CD4-positive, alpha-beta T cell treated with Interleukin-10 for 1 hour (primary cell): ENCODE data around the gene KCNIP1.

Experiments used
- DNase-seq: peaks from one replicate; pipeline ENCODE4 v3.0.0-alpha.2; 2020

Gene KCNIP1

GRCh38 chr5:170603578-170604565, 100.1 kb downstream of the KCNIP1 start:
- DNase-seq: peak; percentile 6

DNA sequence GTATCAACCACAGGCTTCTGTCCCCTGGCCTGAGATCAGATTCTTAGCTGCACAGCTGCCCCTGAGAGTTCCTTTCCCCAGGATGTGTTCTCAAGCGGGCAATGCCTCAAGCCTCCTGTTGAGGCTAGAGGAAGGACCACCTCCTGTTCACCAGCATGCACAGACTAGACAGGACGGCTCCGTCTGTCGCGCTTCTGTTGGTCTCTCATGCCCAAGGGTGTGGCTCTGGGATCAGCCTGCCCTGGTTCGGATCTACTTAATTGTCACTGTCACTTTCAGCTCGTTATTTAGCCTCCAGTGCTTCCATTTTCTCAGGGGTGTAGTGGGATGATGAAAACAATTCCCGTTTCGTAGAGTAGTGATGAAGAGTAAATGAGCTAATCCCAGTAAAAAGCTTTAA, 103.1 kb downstream of the KCNIP1 start:
- DNase-seq: no peak

DNA sequence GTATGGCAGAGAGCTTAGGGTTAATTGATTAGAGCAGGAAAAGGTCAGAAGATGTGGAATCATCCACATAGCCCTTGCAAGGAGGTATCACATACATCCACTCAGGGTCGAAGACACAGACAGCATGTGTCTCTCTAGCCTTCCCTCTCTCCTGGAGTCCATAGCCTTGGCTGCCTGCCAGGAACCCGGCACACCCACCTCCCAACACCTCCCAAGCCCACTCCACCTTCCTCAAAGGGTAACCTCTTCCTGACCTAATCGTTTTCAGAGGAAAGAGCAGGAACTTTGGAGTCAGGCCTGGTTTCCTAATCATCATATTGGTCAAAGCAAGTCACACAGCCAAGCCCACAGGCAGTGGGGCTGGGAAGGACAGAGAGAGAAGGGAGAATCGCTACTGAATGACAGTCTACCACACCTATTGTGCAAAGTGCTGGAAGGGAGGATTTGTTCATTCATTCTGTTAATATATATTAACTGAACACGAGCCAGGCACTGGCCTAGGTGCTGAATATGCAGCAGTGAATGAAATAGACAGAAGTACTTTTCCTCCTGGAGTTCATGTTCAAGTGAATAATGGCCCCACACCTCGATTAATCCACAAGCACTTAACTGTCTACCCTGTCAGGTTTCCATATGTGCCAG, 107.8 kb downstream of the KCNIP1 start:
- DNase-seq: no peak

GRCh38 chr5:170612256-170612678, 108.4 kb downstream of the KCNIP1 start:
- no peak for DNase-seq

DNA sequence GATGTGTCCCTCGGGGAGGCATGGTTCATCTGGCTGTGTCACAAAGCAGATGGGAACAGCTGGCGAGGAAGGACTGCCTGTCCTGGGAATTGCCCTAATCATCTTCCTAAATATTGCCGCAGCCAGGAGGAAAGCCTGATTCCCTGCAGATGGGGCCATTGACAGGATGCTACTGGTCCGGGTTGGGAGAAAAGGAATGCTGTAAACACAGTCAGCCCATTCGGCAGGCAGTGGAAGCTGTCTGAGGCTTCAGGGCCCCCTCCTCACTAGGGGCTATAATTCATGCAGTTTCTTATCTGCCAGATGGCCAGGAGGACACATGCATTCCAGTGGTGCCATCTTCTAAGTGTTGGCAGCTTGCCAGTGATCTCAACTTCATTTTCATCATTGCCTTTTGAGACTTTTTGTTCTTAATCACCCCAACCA, 110.3 kb downstream of the KCNIP1 start:
- no peak for DNase-seq

GRCh38 chr5:170614720-170615119, 110.9 kb downstream of the KCNIP1 start:
- no peak for DNase-seq

DNA sequence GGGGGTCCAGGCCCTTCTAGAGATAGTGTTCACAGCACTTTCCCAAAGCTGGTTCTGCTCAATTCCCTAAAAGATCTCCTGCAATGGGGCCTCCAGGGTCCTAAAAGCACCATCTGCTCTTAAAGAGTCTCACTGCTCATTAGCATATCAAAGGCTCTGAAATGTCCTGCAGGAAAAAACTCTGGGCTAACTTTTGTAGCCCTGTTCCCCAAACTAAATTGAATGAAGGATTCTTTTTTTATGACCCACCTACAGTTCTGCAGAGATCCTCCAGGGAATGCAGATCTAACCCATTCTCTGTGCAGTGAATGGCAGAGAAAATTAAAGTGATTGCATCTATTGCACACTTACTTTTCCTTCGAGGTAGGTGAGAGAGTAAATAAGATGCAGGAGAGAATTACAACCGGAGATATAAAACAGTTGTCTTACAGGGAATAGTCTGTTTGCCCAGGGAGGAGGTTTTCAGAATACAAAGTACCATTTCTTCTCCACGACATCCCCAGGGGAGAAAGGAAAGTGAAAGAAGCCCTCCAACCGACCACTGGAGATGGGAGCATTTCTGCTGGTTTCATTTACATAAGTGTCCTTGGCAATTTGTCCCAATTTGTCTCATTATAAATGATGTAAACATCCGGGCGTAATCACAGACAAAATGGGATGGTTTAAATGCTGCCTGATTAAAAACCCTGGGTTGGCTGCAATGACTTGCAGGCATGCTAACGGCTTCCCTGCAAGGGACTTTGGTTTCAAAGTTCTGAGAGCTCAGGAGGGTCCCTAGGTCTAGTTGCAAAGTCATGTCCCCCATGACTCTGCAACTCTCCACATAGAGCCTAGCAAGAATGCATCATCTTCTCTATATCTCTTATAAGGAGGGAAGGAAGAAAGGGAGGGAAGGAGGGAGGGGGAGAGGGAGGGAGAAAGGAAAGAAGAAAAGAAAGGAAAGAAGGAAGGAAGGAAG, 114.0 kb downstream of the KCNIP1 start:
- DNase-seq: no peak

DNA sequence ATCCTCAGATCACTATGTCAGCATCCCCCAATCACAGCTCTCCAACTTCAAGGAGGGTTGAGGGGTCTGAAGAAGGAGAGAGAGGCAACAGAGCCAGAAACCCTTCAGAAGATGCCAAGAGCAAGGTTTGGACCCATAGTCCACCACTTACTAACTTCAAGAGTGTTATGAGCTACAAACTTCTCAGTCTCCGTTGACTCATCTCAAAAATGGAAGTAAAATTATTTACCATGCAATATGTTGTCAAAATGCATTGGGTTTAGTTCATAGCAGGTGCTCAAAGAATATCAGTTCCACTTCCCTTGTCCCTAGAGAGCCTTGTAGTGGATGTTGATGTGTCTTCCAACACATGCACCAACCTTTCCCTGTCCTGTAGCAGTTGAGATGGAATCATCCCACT, 116.0 kb downstream of the KCNIP1 start:
- no peak for DNase-seq

GRCh38 chr5:170622933-170623332, 119.1 kb downstream of the KCNIP1 start:
- DNase-seq: no peak

DNA sequence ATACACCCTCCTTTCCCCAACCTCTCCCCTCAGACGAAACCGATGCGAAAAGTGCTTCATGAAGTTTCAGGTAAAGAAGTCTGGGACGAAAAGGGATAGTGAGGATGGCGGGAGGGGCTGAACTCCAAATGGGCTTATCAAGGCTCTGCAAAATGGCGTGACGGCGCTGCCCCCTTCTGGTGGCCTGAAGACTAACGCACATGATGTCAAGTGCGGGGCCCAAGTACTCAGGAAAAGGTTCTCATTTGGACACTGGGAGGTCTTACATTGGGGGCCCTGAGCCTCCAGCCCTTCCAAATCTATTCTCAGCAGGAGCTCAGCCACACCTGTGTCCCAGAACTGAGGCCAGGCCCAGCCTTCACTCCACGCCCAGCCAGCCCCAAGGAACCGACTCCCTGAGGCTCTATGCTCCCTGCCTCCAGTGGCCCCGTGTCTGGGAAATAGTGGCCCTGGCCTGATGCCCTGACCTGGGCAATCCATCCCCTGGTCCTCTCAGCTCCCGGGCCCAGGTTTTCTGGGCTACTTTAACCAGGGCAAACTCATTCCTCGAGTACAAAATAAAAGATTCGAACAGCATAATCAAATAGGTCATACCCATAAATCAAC, 119.9 kb downstream of the KCNIP1 start:
- no peak for DNase-seq

DNA sequence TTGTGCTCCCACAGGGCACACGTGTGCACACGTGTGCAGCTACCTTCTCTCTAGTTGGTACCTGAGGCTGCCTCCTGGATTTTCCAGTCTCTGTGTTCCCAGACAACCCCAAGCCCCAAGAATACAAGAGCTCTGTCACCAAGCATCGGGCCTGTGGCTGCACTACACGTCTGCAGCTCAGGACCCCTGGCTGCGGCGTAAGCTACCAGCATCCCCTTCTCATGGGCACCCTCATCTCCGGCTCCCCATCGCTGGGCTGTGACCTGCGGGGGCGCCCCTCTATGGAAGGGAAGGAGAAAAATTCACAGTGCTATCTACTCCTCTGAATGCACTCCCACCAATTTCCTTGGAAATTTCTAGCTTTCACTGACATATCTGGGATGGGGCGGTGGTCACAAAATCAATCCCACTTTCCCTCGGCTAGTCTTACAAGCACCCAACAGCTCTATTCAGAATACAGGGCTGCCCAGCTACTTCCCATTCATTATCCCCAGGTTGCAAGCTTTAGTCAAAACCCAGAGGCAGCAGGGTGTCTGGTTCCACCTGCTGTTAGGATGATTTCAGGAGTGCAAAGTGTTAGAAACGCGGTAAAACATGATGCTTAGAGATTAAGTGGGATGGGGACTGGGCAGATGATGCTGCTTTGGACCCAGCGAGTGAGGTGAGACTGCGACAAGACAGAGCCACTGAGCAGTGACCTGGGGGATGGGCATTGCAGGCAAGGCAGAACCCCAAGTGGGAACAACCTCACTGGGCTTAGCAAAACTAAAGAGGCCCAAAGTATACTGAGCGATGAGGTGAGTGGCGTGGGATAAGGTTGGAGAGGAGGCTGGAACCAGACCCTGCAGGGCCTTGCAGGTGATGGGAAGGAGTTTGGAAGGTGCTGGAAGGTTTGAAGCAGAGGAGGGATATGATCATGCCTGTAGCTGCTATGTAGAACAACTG, 121.7 kb downstream of the KCNIP1 start:
- no peak for DNase-seq

- no peak for DNase-seq
Measured at GRCh38 chr5:170626507-170627150, 122.8 kb downstream of the KCNIP1 start.

DNA sequence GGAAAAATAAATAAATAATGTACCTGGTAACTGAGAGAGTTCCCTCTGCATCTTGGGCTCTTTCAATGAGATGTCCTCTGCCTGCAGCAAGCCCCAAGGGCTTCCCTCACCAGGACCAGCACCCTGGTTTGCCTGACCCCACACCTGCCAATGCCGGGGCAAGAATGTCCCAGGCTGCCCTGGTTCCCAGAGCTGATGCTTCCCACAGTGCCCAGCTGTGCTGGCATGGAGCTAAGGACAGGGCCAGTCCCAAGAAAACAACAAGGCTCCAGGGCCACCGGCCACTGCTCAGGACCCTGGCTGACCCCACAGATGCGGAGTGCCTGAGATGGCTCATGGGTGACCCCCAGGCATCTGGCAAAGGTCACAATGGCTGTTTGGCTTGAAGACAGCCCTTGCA, 123.5 kb downstream of the KCNIP1 start:
- DNase-seq: no peak

GRCh38 chr5:170628028-170628427, 124.2 kb downstream of the KCNIP1 start:
- DNase-seq: no peak

GRCh38 chr5:170628691-170629565, 125.1 kb downstream of the KCNIP1 start:
- DNase-seq: no peak

DNA sequence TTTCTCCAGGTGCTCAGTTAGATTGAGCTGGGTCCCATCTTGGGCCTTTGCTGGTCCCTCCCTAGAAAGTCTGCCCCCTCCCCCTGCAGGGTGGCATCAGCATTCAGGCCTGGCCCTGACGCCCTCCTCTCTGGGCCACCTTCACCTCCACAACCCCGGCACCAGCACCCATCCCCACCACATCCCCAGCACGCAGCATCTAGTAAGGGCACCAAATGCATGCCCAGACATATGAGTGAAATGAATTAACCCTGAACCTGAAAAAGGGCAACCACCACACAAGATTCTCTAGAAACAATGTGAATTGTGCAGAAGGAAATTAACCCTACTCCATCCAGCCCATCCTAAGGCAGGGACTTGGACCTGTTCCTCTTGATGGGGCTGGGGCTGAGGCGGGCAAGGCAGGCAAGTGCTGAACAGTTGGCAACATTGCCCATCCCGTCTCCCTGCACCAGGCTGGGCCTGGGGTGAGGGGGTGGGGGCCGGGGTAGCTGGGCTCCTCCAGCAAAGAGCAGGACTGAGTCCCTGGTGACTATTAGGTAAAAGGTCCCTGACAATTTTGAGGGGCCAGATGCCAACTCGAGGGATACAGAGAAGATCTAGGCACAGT, 125.9 kb downstream of the KCNIP1 start:
- DNase-seq: no peak

DNA sequence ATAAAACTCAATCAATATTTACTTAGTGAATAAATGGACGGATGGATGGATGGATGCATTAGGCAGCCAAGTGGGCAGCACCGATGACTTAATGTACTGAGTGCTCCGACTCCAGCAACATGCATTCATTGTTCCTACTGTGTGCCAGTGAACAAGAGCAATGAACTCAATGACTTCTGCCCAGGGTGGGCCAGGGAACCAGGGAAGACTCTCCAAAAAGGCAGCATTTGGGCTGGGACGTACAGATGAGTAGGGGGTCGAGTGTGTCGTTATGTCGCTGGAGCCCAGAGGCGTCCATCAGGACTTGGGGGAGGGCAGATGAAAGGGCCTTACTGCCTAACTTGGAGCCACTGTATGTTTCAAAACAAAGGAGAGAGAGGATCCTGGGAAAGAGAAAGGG, 126.4 kb downstream of the KCNIP1 start:
- no peak for DNase-seq

DNA sequence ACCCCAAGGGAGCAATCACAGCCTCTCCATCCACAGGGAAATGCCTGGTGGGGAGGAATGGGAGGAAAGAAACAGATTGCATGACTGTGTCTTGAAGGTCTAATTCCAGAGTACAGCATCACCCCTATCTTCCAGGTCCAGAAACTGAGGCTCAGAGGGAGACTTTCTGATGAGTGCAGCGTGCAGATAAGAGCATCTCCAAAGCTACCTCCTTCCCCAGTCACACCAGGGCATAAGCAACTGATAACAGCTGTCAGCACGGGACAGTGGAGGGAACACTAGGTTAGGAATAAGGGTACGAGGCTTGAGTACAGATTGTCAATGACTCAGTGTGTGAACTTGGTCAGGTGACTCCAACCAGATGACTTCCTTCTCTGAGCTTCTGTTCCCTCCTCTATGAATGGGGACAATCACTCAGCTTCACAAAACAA, 126.9 kb downstream of the KCNIP1 start:
- no peak for DNase-seq
